Uterus (tissue), 4 donors: ENCODE results near the gene PRDM15. TPM values are rescaled to one million over a fixed set of nuclear protein-coding genes. Genes with fewer than 3 reads are reported as not detected.

Experiments
- DNase-seq, 2 donors: peaks; one replicate each; pipeline ENCODE4 v3.0.0-alpha.2; 2019 to 2020
- H3K27ac ChIP-seq, 2 donors: fragments of 200-600 bp; sonication (generic); 1 replicate in 1 of 2; 2 replicates in 1 of 2; pipeline ENCODE4 v1.5.1; 2016 to 2018
- H3K27me3 ChIP-seq, 2 donors: fragments of 200-600 bp; sonication (generic); one replicate each; pipeline ENCODE4 v1.5.1; 2018 to 2019; ENCODE audit warnings: control low read depth in 1 of 2
- H3K36me3 ChIP-seq, 2 donors: fragments of 200-600 bp; sonication (generic); one replicate each; pipeline ENCODE4 v1.5.1; 2019; ENCODE audit warnings: control low read depth in 1 of 2
- H3K4me1 ChIP-seq, 2 donors: fragments of 200-600 bp; sonication (generic); one replicate each; pipeline ENCODE4 v1.5.1; 2018 to 2019; ENCODE audit warnings: control low read depth in 1 of 2
- H3K4me3 ChIP-seq, 2 donors: fragments of 200-600 bp; sonication (generic); 1 replicate in 1 of 2; 2 replicates in 1 of 2; pipeline ENCODE4 v1.5.1; 2018 to 2019; ENCODE audit warnings: mild to moderate bottlenecking in 1 of 2
- H3K9me3 ChIP-seq, 2 donors: fragments of 200-600 bp; sonication (generic); one replicate each; pipeline ENCODE4 v1.5.1; 2019; ENCODE audit warnings: control low read depth in 1 of 2
- POLR2A ChIP-seq, 2 donors: fragments of 450-650 bp; IDR thresholded peaks; one replicate each; pipeline ENCODE4 v1.6.1; 2016; ENCODE audit warnings: antibody characterized with exemption in 2 of 2, mild to moderate bottlenecking in 1 of 2, moderate library complexity in 1 of 2
- intact Hi-C: fragments of 100-400 bp; cut with DNase I; formaldehyde crosslinking; loops from one replicate; pipeline ENCODE4 v1.15.1; 2023; ENCODE audit warnings: low total_unique reads
- small RNA-seq: library from RNA; depleted of rRNA; stranded (forward); fragments of <200 nt; gene quantifications from one replicate; pipeline ENCODE3, GENCODE V24; 2016
- total RNA-seq, 4 donors: library from RNA; depleted of rRNA in 3 of 4; stranded (reverse); fragments of >200 nt in 3 of 4; gene quantifications; one replicate each; pipeline versions ENCODE4 v1.1.0 to v1.2.4, GENCODE V29; 2014 to 2023
- TF ChIP-seq, protein P1 (sequence below), 4 experiments: fragments of 200-600 bp in 2 of 4; fragments of 450-650 bp in 2 of 4; sonication (generic) in 2 of 4; IDR thresholded peaks; one replicate each; pipeline ENCODE4 v1.5.1; 2016 to 2019; ENCODE audit warnings: antibody characterized with exemption in 4 of 4, mild to moderate bottlenecking in 2 of 4, moderate library complexity in 1 of 4
- donor health status: DM: yes; HTN: yes; CAD: no.

PRDM15 gene
- total RNA-seq, 4 donors from 2014 or later: 5.9 to 11.0 (median 6.5) TPM

DNA sequence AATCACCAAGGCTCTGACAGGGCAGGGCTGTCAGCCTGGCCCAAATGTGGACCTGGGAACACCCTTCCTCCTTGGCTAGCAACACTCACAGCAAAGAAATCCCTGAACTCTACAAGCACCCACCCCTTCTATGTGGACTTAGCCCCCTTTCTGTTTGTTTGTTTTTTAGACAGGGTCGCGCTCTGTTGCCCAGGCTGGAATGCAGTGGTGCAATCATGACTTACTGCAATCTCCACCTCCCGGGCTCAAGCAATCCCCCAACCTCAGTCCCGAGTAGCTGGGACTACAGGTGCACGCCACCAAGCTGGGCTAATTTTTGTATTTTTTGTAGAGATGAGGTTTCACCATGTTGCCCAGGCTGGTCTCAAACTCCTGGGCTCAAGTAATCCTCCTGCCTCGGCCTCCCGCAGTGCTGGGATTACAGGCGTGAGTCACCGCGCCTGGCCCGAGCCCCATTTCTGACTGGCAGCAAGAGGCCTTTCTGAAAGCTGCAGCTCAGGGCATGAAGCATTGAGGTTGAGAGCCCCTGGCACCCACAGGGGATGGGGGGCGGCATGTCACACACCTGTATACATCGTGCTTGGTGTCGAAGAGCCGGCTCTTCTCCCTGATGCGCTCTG is 128.5 kb downstream of the PRDM15 start:
- H3K36me3 ChIP-seq: no peaks in the 10 kb centered on the region
- no peak for DNase-seq

DNA sequence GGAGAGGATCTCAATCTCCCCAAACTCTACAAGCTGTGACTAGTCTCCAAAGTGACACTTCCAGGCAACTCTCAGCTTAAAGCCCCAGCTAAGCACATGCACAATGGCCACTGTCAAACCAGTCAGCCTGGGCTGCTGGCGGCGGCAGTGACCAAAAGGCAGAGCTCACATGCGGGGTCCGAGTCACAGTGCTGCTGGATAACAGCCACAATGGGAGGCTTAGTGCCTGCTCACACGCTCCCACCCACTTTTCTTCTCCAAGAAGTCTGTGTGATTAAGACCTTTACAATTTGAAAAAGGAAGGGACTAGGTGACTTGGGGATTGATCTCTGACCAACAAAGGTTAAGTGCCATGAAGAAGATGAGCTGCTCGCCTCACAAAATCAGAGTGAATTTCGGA is 129.1 kb downstream of the PRDM15 start:
- Histone ChIP-seq H3K27ac (no peak overlapping the region), H3K4me1 (no peaks in the 10 kb centered on the region), H3K27me3 (no peaks in the 10 kb centered on the region), H3K4me3 (no peak overlapping the region), H3K36me3 (no peaks in the 10 kb centered on the region), H3K9me3 (no peaks in the 10 kb centered on the region)
- TF ChIP-seq POLR2A (IDR thresholded peaks at IDR 0.05): no peak
- TF ChIP-seq, protein P1, sequence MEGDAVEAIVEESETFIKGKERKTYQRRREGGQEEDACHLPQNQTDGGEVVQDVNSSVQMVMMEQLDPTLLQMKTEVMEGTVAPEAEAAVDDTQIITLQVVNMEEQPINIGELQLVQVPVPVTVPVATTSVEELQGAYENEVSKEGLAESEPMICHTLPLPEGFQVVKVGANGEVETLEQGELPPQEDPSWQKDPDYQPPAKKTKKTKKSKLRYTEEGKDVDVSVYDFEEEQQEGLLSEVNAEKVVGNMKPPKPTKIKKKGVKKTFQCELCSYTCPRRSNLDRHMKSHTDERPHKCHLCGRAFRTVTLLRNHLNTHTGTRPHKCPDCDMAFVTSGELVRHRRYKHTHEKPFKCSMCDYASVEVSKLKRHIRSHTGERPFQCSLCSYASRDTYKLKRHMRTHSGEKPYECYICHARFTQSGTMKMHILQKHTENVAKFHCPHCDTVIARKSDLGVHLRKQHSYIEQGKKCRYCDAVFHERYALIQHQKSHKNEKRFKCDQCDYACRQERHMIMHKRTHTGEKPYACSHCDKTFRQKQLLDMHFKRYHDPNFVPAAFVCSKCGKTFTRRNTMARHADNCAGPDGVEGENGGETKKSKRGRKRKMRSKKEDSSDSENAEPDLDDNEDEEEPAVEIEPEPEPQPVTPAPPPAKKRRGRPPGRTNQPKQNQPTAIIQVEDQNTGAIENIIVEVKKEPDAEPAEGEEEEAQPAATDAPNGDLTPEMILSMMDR (IDR thresholded peaks at IDR 0.05): no peak
- intact Hi-C loops: no loop called here
- no peak for DNase-seq

More for the DNA sequence above, 128.5 kb downstream of the PRDM15 start:
- no peaks in the 10 kb centered on the region for H3K4me1 ChIP-seq
- no peak overlapping the region for H3K27ac ChIP-seq
- no peak overlapping the region for H3K4me3 ChIP-seq
- no peaks in the 10 kb centered on the region for H3K27me3 ChIP-seq
- H3K9me3 ChIP-seq: no peaks in the 10 kb centered on the region
- intact Hi-C loops: no loop called here
- TF ChIP-seq, protein P1 (IDR thresholded peaks at IDR 0.05): no peak
- no peak for TF ChIP-seq POLR2A (IDR thresholded peaks at IDR 0.05)

DNA sequence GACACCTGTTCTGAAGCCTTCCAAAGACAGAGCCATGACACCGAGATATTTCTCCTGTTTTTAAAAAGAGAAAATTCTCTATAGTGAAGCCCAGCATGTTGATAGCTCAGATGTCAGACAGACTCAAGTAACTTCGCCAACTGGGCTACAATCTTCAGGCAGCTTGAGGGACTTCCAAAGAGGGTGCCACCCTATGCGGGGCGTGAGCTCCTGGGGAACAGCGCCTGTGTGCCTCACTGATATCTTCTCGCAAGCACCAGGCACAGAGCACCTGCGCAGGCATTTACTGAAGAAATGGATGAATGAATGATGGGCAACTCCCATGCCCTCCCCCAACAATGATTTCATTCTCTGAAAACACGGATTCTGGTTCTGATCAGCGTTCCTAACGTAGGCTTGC is 129.9 kb downstream of the PRDM15 start:
- TF ChIP-seq, protein P1 (IDR thresholded peaks at IDR 0.05): no peak
- no peak for TF ChIP-seq POLR2A (IDR thresholded peaks at IDR 0.05)
- DNase-seq: no peak
- intact Hi-C loops: no loop called here

More for the DNA sequence above, 129.9 kb downstream of the PRDM15 start:
- Histone ChIP-seq H3K36me3 (no peaks in the 10 kb centered on the region), H3K27me3 (no peaks in the 10 kb centered on the region), H3K9me3 (no peaks in the 10 kb centered on the region), H3K4me1 (no peaks in the 10 kb centered on the region), H3K27ac (no peak overlapping the region), H3K4me3 (no peak overlapping the region)

Small RNA genes lying within 50 kb of the gene (small RNA-seq; reads per million reads assigned to genes)
- not detected for gene RF00334

Other genes starting within 250 kb of the PRDM15 start
- 1 to 10 TPM in 1 of 4 donors, under 1 TPM in 1, not detected in 2; 0.29 to 9.7 TPM for gene RIPK4, start 112.3 kb downstream of the PRDM15 start, total RNA-seq
- gene C2CD2, start 74.7 kb upstream of the PRDM15 start, total RNA-seq: 10 to 100 TPM in 3 of 4 donors, 1 to 10 TPM in 1; 9.5 to 37.5 (median 18.3) TPM
- gene ZBTB21, start 131.0 kb upstream of the PRDM15 start, total RNA-seq: 10 to 100 TPM in 3 of 4 donors, 1 to 10 TPM in 1; 2.8 to 29.9 (median 14.4) TPM
- gene UMODL1, start 192.0 kb upstream of the PRDM15 start, total RNA-seq: not detected